ENCODE measurements around the gene PPAN.

PPAN gene

GRCh38 chr19:10146142-10146541 is 40.0 kb downstream of the PPAN start:
- H3K4me3 ChIP-seq (ENCODE audit: low read length): no peak overlapping the region
- H3F3A ChIP-seq (ENCODE audit: control insufficient read depth, insufficient read depth): peaks cover 13% of the 10 kb centered on the region
- H4K20me1 ChIP-seq (ENCODE audit: control insufficient read depth, insufficient read depth, low read depth, low read length): peaks cover 26% of the 10 kb centered on the region; the same call in 1 of the 2 replicates
- no peaks in the 10 kb centered on the region for H3K4me1 ChIP-seq (ENCODE audit: control insufficient read depth, low read length)
- no peaks in the 10 kb centered on the region for H3K9me3 ChIP-seq (ENCODE audit: control insufficient read depth, insufficient read depth, low read length)
- H3K27ac ChIP-seq (ENCODE audit: low read depth, low read length): no peak overlapping the region
- no peaks in the 10 kb centered on the region for H3K27me3 ChIP-seq (ENCODE audit: control insufficient read depth, low read length)
- no peak for TF ChIP-seq CTCF (IDR thresholded peaks at IDR 0.05; ENCODE audit: low read depth, low read length, poor library complexity, severe bottlenecking)
- no peak for TF ChIP-seq EZH2phosphoT487 (IDR thresholded peaks at IDR 0.05; ENCODE audit: borderline replicate concordance, low read length)
- peaks cover 60% of the 10 kb centered on the region for H3K79me2 ChIP-seq (ENCODE audit: control insufficient read depth, low read length)
- H3K9me2 ChIP-seq (replicated peaks; ENCODE audit: control insufficient read depth, low read length): no peaks in the 10 kb centered on the region
- H3K4me2 ChIP-seq (ENCODE audit: low read length): no peak overlapping the region
- H3K36me3 ChIP-seq (ENCODE audit: control insufficient read depth, low read length): peaks cover 94% of the 10 kb centered on the region

- Histone ChIP-seq H3K27ac (ENCODE audit: low read depth, low read length) (no peak overlapping the region), H4K20me1 (ENCODE audit: control insufficient read depth, insufficient read depth, low read depth, low read length) (peaks cover 22% of the 10 kb centered on the region; the same call in 1 of the 2 replicates), H3K4me2 (ENCODE audit: low read length) (no peak overlapping the region), H3K27me3 (ENCODE audit: control insufficient read depth, low read length) (no peaks in the 10 kb centered on the region), H3K9me3 (ENCODE audit: control insufficient read depth, insufficient read depth, low read length) (no peaks in the 10 kb centered on the region), H3K79me2 (ENCODE audit: control insufficient read depth, low read length) (peaks cover 64% of the 10 kb centered on the region), H3K9me2 (replicated peaks; ENCODE audit: control insufficient read depth, low read length) (no peaks in the 10 kb centered on the region), H3K4me3 (ENCODE audit: low read length) (no peak overlapping the region), H3K4me1 (ENCODE audit: control insufficient read depth, low read length) (no peaks in the 10 kb centered on the region), H3K36me3 (ENCODE audit: control insufficient read depth, low read length) (peaks cover 93% of the 10 kb centered on the region), H3F3A (ENCODE audit: control insufficient read depth, insufficient read depth) (peaks cover 13% of the 10 kb centered on the region)
- TF ChIP-seq EZH2phosphoT487 (IDR thresholded peaks at IDR 0.05; ENCODE audit: borderline replicate concordance, low read length) (no peak), CTCF (IDR thresholded peaks at IDR 0.05; ENCODE audit: low read depth, low read length, poor library complexity, severe bottlenecking) (no peak)
Measured at GRCh38 chr19:10149427-10149826, 43.3 kb downstream of the PPAN start.

- Histone ChIP-seq H3K36me3 (ENCODE audit: control insufficient read depth, low read length) (peaks cover 92% of the 10 kb centered on the region), H3K79me2 (ENCODE audit: control insufficient read depth, low read length) (peaks cover 64% of the 10 kb centered on the region), H3K4me1 (ENCODE audit: control insufficient read depth, low read length) (no peaks in the 10 kb centered on the region), H3F3A (ENCODE audit: control insufficient read depth, insufficient read depth) (peaks cover 11% of the 10 kb centered on the region), H3K4me2 (ENCODE audit: low read length) (no peak overlapping the region), H3K9me2 (replicated peaks; ENCODE audit: control insufficient read depth, low read length) (no peaks in the 10 kb centered on the region), H3K27me3 (ENCODE audit: control insufficient read depth, low read length) (no peaks in the 10 kb centered on the region), H3K27ac (ENCODE audit: low read depth, low read length) (no peak overlapping the region), H3K4me3 (ENCODE audit: low read length) (no peak overlapping the region), H3K9me3 (ENCODE audit: control insufficient read depth, insufficient read depth, low read length) (no peaks in the 10 kb centered on the region), H4K20me1 (ENCODE audit: control insufficient read depth, insufficient read depth, low read depth, low read length) (peaks cover 16% of the 10 kb centered on the region; the same call in 1 of the 2 replicates)
- TF ChIP-seq CTCF (IDR thresholded peaks at IDR 0.05; ENCODE audit: low read depth, low read length, poor library complexity, severe bottlenecking): no peak
- no peak for TF ChIP-seq EZH2phosphoT487 (IDR thresholded peaks at IDR 0.05; ENCODE audit: borderline replicate concordance, low read length)
Measured at GRCh38 chr19:10151521-10151920, 45.4 kb downstream of the PPAN start.
